GM19438 (cell line): ENCODE measurements around the gene ADAMTS15.

ENCODE experiments used
- ATAC-seq: cut with Tn5 transposase; IDR thresholded peaks from one replicate; pipeline ENCODE4 v1.9.1; 2021; ENCODE audit warnings: low read depth; ENCODE audit not compliant: unreplicated experiment

The ADAMTS15 gene

DNA sequence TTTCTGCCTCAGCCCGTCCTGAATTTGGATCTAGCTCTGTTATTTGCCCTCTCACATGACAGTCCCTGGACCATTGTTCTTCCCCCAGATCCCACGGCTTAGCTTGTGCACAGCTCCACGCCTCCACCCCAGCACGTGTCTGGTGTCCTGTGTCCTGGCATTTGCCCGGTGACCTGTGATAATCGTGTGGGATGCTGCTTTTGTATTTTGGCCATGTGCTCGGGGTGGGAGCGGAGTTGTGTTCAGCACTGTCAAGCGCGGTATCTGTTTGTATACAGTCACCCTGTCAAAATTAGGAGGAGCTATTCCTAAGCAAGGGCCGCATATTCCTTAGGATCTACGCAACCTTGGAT lies 31.9 kb upstream of the ADAMTS15 start:
- ATAC-seq, result no peak

DNA sequence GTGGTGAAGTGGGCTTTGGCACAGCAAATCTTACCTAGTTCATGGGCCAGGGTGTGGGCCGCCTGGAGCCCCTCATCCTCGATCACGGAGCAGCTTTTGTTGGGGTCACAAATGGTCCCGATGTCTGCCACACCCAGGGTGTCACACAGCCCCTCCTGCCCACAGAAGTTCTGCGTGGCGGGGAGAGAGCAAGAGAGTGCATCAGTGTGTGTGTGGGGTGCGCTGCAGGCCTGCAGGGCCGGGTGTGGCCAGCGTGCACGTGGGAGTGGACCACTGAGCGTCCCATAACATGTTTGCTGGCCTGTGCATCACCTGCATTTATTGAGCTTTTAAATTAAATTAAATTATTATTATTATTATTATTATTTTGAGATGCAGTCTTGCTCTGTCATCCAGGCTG lies 31.5 kb upstream of the ADAMTS15 start:
- no peak for ATAC-seq

DNA sequence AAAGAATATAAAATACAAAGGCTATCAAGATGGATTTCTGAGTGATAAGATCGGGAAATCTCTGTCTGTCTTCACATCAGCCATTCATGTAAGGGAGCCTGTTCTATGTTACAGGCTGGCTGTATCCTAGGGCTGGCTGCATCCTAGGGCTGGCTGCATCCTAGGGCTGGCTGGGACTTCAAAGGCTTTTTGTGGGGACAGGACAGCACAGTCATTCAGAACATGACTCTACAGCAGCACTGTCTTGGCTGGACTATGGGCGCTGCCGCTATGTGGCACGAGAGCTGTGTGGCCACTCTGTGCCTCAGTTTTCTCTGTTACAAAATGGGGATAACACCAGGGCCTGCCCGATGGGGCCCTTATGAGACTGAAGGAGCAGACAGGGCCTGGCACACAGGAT lies 30.2 kb upstream of the ADAMTS15 start:
- no peak for ATAC-seq

DNA sequence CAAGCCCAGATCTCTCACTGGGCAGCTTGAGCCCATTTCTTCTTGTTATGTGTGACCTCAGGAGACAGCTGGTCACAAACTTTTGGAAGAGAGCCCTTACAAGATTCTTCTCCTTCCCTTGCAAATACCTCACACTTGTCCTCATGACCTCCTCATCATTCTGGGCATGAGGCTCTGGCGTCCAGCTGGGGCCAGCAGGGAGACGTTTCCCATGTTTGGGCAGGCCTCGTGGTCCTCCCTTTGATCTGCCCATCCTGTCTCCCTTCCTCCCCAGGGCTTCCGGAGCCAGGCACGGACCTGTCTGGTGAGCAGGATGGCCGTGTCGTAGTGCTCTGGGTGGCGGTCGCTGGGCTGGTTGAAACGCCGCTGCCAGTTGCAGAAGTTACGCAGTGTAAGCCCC lies 29.7 kb upstream of the ADAMTS15 start:
- no peak for ATAC-seq

DNA sequence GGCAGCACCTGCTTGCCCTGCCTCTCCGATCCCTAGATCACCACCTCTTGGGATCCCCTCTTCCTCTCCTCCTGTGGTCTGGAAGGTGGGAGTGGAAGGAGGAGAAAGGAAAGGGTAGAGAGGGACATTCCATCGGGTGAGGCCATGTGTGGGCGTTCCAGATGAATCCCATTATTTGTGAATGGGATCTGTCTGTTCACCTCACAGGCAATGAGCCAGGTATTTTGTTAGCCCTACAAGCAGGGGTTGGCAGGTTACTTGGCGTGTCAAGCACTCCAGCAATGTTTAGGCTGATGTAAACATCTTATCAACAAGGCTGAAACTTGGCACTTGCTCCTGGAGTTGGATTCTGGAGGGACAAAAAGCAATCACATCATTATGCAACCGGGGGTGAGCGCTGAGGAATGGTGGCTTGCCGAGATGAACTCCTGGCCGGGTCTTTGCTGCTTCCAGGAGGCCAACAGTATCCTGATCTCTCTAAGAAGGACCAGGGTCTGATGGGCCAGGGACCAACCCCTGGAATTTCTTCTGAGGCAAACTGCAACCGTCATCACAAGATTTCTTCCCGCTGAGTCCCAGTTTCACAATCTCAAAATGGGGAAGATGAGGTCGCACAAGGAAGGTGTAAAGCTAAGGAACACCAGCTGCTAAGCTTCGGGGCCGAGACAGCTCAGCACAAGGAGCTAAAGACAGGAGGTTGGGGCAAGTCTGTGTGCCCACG lies 27.8 kb upstream of the ADAMTS15 start:
- ATAC-seq, result no peak

DNA sequence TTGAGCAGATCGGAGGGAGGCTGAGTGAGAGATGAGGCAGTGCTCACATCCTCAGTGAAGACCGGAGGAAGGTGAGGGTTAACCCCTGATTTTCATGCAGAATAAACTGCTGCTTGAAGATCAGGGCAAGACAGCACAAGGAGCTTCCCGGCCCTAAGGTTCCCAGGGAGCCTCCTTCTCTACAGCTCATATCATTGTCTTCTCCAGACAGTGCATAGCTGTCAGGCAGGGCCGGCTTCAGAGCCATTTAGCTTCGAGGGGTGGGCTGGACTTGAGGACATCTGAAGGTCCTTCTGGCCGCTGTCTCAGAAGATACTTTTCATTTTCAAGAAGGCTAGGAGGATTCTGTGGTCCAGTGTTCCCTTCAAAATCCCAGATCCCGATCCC lies 27.3 kb upstream of the ADAMTS15 start:
- no peak for ATAC-seq

DNA sequence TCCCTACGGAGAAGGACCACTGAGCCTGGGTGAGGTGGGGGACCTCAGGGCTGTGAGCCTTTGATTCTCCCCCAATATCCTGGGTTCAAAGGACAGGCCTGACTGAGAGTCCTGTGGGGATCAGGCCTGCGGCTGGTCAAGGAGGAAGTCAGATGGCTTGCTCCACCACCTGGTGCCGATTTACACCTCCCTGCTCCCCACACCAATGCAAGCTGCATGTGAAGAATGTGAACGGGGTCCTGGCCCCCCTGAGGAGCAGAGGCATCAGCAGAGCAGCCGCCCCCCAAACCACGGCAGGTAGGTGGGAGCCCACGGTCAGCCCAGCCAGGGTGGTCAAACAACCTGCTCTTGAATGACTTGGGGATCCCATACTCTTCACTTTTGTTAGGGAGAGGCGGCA lies 26.7 kb upstream of the ADAMTS15 start:
- no peak for ATAC-seq

DNA sequence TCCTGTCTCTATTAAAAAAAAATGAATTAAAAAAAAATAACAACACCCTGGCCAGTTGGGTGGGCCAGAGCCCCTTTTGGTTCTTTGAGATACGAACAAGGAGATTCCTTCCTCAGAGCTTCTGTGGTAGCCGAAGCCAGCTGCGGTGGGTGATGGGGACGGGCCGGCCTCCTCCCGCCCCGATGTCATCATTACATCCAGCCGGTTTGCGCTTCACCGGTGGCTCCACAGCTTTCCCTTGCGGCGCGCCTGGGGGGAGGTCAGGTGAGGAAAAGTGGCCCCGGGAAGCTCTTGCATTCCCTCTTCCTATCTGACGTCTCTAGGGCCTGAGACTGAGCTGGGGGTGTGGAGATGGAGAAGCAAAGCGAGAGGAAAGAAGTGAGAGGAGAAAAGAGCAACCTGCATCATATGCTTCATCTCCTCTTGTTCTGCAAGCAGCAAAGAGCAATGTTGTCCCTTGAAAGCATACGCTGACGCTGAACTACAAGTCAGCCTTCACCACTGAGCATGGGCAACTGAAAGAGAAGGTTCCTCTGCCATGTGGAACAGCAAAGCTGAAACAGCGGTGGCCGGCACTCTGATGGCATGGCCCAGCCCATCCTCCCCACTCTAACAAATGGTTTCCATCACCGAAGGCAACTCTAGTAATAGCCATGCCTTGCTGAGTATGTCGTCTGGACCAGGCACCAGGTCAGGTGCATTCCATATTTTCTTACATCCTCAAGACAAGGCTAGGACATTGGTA lies 26.0 kb upstream of the ADAMTS15 start:
- no peak for ATAC-seq

DNA sequence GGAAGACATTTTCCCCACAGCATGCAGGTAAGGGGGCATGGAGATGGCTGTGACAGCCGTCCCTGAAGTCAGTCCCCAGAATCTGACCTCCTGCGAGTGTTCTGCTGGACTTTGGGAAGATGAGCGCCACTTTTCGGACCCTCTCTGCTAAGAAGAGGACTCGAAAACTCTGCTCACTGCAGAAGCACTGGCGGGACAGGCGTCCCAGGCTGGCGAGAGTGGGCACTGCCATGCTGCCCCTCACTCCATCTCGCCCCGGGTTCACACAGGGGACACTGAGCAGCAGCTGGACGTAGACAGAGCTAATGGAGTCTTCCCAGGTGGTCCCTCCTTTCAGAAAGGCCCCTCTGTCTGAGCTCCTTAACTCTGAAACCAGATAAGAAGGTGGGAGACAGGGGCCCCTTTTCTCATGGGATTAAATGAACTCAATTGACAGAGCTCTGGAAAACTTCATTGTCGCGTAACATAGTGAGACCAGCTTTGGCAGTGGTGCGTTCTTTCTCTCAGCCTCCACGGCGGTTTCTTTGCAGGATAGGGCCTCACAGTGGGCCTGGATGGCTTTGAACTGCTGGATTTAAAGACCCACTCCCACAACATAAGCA lies 24.8 kb upstream of the ADAMTS15 start:
- ATAC-seq, result no peak

DNA sequence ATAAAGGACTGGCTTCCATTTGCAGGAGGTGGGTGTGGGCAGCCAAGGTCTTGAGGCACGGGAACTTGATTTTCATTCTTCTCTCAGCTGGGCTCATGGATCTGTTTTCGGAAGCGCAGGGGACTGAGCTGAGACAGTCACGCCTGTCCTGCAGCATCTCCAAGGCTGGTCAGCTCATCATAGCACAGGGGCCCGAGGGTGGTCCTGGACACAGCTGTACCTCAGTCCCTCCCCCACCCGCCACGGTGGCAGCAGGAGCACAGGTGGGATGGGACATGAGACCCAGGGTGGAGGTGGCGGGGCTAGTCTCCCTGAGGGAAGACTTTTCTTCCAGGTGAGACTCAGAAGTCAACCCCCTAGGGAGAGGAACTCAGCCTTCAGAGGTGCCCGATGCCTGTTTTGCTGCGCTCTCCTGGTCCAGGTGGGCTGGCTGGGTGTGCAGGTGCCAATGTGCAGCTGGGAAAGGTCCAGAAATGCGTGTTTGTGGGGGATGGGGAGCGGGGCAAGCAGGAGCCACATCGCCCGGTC lies 23.8 kb upstream of the ADAMTS15 start:
- ATAC-seq, result no peak

DNA sequence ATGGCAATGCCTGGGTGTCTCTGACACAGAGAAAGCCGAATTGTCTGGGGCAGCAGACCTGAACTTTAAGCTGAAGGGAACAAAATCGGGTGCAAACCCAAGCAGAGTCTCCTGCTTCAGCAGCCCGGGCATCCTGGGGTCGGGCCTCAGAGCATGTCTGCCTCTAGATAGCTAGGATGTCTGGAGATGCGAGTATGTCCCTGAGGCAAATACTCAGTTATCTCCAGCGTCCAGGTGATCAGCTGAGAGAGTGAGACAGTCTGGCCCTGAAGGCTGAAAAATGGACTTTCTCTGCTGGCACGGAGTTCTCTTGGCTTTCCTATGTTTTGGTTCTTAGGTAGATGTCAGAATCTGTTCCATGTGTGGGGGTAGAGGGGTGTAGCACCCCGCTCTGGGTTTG lies 23.3 kb upstream of the ADAMTS15 start:
- ATAC-seq, result no peak

DNA sequence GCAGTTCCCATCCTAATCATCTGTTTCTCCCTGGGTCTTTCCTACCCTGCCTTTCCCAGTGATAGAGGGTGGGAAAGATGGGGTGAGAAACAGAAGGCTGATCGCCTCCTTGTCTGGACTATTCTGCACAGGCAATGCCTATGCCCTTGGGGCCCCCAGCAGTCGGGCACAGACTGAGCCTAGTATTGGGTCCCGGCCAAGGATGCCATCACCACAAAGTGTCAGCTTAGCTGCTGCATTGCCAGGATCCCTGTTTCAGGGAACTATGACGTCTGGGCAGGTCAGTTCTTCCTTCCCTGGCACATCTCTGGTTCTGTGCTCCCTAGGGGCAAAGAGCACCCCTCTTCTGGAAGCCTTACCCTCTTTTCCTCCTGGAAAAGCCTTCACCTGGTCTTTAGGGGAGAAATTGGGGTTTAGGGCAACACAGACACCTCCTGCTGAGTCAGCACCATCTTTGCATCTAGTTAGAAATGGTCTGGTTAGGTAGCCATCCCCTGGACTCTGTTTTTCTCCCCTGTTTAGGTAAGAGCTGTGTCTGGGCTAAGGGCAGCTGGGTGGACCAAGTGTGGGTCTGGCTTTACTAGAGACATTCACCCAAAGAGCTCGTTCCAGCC lies 22.1 kb upstream of the ADAMTS15 start:
- ATAC-seq, result no peak

DNA sequence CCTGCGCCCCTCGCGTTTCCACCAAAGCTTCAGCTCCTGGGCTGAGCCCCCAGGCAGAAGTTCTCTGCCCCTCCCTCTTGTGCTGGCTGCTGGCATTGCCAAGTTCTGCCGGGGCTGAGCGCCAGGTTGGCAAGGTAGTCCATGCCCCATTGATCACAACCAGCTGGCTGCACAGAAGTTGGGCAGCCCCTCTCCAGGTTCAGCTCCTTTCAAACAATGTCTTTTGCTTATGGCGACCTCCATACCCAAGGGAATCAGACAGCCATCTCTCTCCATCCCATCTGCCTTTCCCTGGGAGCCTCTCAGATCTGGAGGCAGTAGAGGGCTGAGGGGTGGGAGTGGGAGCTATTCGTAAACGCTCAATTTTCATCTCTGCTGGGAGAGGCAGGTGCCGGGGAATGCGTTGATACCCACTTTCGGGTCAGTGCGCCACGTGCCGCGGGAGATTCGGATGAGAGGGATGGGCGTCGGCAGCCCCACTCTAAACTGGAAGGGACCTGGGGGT lies 21.6 kb upstream of the ADAMTS15 start:
- no peak for ATAC-seq

DNA sequence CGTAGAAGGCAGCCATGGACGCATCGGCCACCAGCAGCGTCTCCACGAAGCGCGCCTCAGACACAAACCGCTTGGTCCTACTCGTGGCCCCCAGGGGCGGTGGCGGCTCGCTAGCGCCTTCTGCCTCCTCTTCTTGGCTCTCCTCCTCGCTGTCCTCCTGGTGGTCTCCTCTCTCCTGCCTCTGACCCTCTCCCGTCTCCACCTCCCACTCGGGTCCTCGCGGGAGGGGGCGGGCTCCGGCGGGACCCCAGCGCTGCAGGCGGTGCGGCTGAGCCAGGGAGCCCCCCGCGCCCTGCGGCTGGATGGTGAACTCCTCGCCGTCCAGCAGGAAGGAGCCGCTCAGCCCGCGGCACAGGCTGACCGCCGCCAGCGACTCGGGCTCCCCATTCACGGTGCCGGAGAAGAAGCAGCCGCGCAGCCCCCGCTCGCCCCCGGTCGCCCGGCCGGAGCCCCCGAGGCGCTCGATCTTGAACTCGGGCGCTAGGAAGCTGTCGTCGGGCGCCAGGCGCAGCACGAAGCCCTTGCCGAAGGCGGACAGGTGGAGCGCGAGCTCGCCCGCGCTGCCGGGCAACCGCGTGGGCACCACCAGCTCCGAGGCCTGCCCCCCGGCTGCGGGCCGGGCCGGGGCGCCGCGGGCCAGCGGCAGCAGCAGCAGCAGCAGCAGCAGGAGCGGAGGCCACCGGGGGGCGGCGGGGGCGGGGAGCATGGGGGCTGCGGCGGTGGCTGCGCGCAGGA lies 20.7 kb upstream of the ADAMTS15 start:
- no peak for ATAC-seq

DNA sequence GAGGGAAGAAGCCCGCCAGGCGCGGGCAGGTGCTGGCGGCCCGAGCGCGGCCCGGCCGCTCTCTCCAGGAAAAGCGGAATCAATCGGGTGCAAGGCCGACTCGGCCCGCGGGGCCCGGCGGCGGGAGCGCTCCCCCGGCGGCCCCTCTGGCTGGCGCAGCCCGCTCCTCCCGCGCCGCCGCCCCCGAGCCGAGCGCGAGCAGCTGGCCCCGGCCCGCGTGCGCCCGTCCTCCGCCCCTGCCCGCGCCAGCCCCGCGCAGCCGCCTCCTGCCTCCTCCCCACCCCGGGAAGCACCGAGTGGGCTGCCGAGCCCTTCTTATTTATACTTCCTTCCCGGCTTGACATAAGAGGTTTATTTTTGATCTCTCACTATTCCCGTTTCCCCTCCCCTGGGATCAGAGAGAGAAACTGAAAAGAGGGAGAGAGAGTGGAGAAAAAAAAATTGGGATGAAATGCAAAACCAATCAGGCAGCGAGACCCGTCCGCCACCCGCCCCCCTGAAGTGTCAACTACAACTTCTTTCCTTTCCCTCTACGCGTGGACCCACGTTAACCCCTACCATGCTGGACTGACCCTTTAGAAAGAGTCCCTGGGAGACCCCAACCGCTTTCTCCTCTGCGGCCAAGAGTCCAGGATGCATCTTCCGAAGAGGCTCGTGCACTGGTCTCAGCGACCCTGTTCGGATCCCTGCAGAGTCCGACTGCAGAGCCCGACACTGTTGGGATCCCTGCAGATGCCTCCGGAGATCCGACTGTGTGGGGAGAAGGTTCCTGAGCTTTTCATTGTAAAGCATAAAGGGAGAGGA lies 19.9 kb upstream of the ADAMTS15 start, which contains the start of gene ADAMTS8:
Gene ADAMTS8 (minus strand): TSS at position 294 of the 804 bp plus-strand sequence. CDS start 323 bp downstream, outside the sequence.
- no peak for ATAC-seq

DNA sequence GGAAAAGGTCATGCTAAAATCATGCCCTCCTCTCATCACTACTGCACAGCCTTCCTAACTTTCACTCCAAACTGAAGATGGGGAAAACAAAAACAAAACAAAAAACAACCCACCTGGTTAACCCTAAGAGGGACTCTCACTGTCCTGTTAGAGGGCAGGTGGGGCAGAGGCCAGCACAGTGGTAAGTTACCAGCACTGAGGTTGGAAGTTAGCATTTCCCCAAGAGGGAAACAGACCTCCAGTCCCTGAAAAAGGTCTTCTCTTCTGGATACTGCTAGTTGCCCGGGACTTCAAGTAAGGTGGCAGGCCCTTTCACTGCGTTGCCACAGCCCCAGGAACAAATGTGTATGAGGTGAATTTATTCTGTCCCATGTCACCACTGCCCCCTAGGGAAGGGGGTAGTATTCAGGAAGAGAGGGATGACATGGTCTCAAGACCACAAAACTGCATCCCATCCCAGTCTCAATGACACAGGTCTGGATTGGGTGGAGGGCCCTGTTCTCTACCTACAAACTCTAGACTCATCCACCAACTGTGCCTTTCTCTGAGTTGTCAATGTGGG lies 19.2 kb upstream of the ADAMTS15 start:
- ATAC-seq, result no peak

DNA sequence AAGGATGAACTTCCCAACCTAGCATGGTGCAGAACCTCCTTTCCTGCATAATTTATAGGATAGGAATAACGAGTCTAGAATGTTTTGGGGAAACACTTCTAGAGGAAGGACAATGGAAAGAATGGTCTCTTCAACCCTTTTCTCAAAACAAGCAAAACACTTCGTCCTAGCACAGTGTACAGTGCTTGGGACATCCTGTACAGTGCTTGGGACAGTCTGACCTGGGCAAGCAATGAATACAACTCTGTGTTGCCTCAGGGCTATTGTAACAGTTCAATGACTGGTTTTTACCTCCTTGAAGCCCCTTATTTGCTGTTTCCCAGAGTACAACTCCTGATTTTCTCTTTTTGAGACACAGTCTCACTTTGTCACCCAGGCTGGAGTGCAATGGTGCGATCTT lies 18.5 kb upstream of the ADAMTS15 start:
- no peak for ATAC-seq

DNA sequence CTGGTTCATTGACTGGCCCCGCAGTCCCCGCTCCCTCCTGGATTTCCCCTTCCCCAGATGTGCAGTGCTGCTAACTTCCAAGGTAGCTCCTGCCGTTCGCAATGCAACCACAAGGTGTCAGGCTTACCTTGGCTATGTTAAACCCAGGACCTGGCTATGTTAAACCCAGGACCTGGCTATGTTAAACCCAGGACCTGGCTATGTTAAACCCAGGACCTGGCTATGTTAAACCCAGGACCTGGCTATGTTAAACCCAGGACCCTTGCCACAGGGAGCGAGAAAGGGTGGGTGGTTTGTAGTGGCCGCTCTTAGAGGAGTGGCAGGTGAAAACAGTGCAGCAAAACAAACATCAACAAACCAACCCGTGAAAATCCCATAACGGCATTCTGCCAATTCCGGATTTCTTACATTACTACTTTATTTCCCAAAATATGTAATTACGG lies 17.1 kb upstream of the ADAMTS15 start:
- peak; percentile 52 for ATAC-seq

DNA sequence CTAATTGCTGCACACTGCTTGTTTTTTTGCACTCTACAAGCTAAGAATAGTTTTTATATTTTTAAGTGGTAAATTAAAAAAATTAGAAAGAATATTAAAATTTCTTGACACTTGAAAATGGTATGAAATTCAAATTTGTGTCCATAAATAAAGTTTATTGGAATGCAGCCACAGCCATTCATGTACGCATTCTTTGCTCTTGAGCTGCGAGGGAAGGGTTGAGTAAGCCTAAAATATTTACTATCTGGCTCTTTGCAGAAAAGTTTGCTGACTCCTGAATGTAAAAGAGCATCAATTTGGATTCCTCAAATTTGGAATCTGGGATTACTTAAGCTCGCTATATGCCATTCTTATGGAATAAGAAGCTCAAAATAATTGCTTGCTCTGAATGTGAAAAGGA lies 16.6 kb upstream of the ADAMTS15 start:
- ATAC-seq, result no peak
